Testis (tissue), 2 donors: ENCODE measurements around the gene MTFMT.

Source experiments
- POLR2A ChIP-seq: fragments of 450-650 bp; IDR thresholded peaks from one replicate; pipeline ENCODE4 v1.6.1; 2017; ENCODE audit warnings: antibody characterized with exemption, mild to moderate bottlenecking, moderate library complexity
- TF ChIP-seq, protein P1 (sequence below), 3 experiments: fragments of 450-650 bp in 2 of 3; fragments of 200-600 bp in 1 of 3; sonication (generic) in 1 of 3; IDR thresholded peaks; one replicate each; pipeline ENCODE4 v1.5.1; 2016 to 2019; ENCODE audit warnings: antibody characterized with exemption in 3 of 3, mild to moderate bottlenecking in 2 of 3, moderate library complexity in 1 of 3

DNA sequence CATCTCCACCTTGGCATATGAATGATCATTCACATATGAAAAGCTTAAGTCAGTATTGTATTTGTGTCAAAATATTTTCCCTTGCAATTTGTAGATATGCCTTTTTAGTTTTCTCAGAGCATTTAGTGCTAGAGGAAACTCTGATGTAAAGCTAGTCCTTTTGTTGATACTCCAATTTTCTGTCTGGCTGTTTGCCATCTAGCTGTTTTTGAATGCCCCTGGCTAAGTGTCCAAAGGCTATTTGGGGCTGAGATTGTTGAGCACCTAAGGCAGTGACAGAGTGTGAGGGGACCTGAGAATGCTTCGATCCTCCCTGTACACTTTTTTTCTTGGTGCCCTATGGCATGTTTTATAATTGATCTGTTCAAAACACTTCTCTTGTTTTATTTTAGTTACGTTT, 18.8 kb upstream of the MTFMT start:
- TF ChIP-seq POLR2A: no peak
- TF ChIP-seq, protein P1, sequence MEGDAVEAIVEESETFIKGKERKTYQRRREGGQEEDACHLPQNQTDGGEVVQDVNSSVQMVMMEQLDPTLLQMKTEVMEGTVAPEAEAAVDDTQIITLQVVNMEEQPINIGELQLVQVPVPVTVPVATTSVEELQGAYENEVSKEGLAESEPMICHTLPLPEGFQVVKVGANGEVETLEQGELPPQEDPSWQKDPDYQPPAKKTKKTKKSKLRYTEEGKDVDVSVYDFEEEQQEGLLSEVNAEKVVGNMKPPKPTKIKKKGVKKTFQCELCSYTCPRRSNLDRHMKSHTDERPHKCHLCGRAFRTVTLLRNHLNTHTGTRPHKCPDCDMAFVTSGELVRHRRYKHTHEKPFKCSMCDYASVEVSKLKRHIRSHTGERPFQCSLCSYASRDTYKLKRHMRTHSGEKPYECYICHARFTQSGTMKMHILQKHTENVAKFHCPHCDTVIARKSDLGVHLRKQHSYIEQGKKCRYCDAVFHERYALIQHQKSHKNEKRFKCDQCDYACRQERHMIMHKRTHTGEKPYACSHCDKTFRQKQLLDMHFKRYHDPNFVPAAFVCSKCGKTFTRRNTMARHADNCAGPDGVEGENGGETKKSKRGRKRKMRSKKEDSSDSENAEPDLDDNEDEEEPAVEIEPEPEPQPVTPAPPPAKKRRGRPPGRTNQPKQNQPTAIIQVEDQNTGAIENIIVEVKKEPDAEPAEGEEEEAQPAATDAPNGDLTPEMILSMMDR (IDR thresholded peaks at IDR 0.05): no peak
